ENCODE measurements around the gene SHKBP1. TPM values are rescaled to one million over a fixed set of nuclear protein-coding genes. Genes with fewer than 3 reads are reported as not detected.

Gene SHKBP1
- total RNA-seq, 1 experiment from 2014 or later: 43.0 TPM

DNA sequence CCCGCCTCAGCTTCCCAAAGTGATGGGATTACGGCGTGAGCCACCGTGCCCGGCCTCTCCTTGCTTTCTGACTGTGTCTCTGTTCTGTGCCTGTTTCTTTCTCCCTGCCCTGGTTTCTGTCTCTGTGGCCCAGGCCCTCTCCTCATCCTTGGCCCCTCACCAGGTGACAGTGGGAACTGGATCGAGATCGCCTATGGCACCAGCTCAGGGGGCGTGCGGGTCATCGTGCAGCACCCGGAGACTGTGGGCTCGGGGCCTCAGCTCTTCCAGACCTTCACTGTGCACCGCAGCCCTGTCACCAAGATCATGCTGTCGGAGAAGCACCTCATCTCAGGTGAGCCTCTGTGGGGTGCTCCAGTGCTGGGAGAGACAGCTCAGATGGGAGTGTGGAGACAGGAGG lies 9.9 kb downstream of the SHKBP1 start:
- no peaks in the 10 kb centered on the region for H3F3A ChIP-seq (ENCODE audit: low read length, unreplicated experiment)
- intact Hi-C loops (cut with micrococcal nuclease): no loop called here
- H3K9me3 ChIP-seq (ENCODE audit: low read length): no peaks in the 10 kb centered on the region
- H2AFZ ChIP-seq (ENCODE audit: low read length): no peak overlapping the region
- TF ChIP-seq EZH2phosphoT487 (IDR thresholded peaks at IDR 0.05; ENCODE audit: borderline replicate concordance, low read length) (no peak), EZH2 (IDR thresholded peaks at IDR 0.05; ENCODE audit: low read length, unreplicated experiment) (no peak), CTCF (conservative IDR thresholded peaks at IDR 0.05; ENCODE audit: low read depth, low read length) (no peak)
- H3K79me2 ChIP-seq (ENCODE audit: low read length): no peaks in the 10 kb centered on the region
- H3K27me3 ChIP-seq (ENCODE audit: low read length): no peaks in the 10 kb centered on the region
- no peaks in the 10 kb centered on the region for H4K20me1 ChIP-seq (ENCODE audit: low read length)
- H3K4me3 ChIP-seq (ENCODE audit: low read length): no peak overlapping the region
- ATAC-seq (no peak), DNase-seq (no peak)
- CTCF ChIA-PET: no interaction called here
- H3K9me2 ChIP-seq (replicated peaks; ENCODE audit: low read length): no peaks in the 10 kb centered on the region
- POLR2A ChIA-PET (ENCODE audit: unreplicated experiment): no interaction called here
- H3K4me1 ChIP-seq (ENCODE audit: insufficient read depth, low read length): no peaks in the 10 kb centered on the region
- H3K4me2 ChIP-seq (ENCODE audit: low read length): no peak overlapping the region
- H3K36me3 ChIP-seq (ENCODE audit: low read depth, low read length): no peaks in the 10 kb centered on the region
- BruUV-seq (replicated peaks): no TSS peak
- H3K9ac ChIP-seq (ENCODE audit: low read length): no peak overlapping the region
- H3K27ac ChIP-seq (ENCODE audit: low read length): no peak overlapping the region

GRCh38 chr19:40588110-40588854 lies 11.6 kb downstream of the SHKBP1 start:
- Histone ChIP-seq H3K36me3 (ENCODE audit: low read depth, low read length) (no peaks in the 10 kb centered on the region), H3K27ac (ENCODE audit: low read length) (no peak overlapping the region), H4K20me1 (ENCODE audit: low read length) (no peaks in the 10 kb centered on the region), H3K79me2 (ENCODE audit: low read length) (no peaks in the 10 kb centered on the region), H3K9me3 (ENCODE audit: low read length) (no peaks in the 10 kb centered on the region), H3K4me3 (ENCODE audit: low read length) (no peak overlapping the region), H3K27me3 (ENCODE audit: low read length) (no peaks in the 10 kb centered on the region), H3K4me1 (ENCODE audit: insufficient read depth, low read length) (no peaks in the 10 kb centered on the region), H3K9me2 (replicated peaks; ENCODE audit: low read length) (no peaks in the 10 kb centered on the region), H3K4me2 (ENCODE audit: low read length) (no peak overlapping the region), H3K9ac (ENCODE audit: low read length) (no peak overlapping the region), H2AFZ (ENCODE audit: low read length) (no peak overlapping the region), H3F3A (ENCODE audit: low read length, unreplicated experiment) (no peaks in the 10 kb centered on the region)
- no TSS peak for BruUV-seq (replicated peaks)
- ChIA-PET POLR2A (ENCODE audit: unreplicated experiment) (no interaction called here), CTCF (no interaction called here)
- no peak for TF ChIP-seq CTCF (conservative IDR thresholded peaks at IDR 0.05; ENCODE audit: low read depth, low read length)
- ATAC-seq (no peak), DNase-seq (no peak)
- intact Hi-C loops (cut with micrococcal nuclease): no loop called here

GRCh38 chr19:40588926-40589569 lies 12.4 kb downstream of the SHKBP1 start:
- intact Hi-C loops (cut with micrococcal nuclease): no loop called here
- Histone ChIP-seq H3K79me2 (ENCODE audit: low read length) (no peaks in the 10 kb centered on the region), H3K27ac (ENCODE audit: low read length) (no peak overlapping the region), H3K27me3 (ENCODE audit: low read length) (no peaks in the 10 kb centered on the region), H3K4me1 (ENCODE audit: insufficient read depth, low read length) (no peaks in the 10 kb centered on the region), H3K4me3 (ENCODE audit: low read length) (no peak overlapping the region), H3K9ac (ENCODE audit: low read length) (no peak overlapping the region), H3K4me2 (ENCODE audit: low read length) (no peak overlapping the region), H3K36me3 (ENCODE audit: low read depth, low read length) (no peaks in the 10 kb centered on the region), H3K9me2 (replicated peaks; ENCODE audit: low read length) (no peaks in the 10 kb centered on the region), H3K9me3 (ENCODE audit: low read length) (no peaks in the 10 kb centered on the region), H2AFZ (ENCODE audit: low read length) (no peak overlapping the region), H3F3A (ENCODE audit: low read length, unreplicated experiment) (no peaks in the 10 kb centered on the region), H4K20me1 (ENCODE audit: low read length) (no peaks in the 10 kb centered on the region)
- no peak for DNase-seq
- no TSS peak for BruUV-seq (replicated peaks)
- POLR2A ChIA-PET (ENCODE audit: unreplicated experiment): no interaction called here
- CTCF ChIA-PET: no interaction called here
- no peak for TF ChIP-seq EZH2 (IDR thresholded peaks at IDR 0.05; ENCODE audit: low read length, unreplicated experiment)
- no peak for TF ChIP-seq EZH2phosphoT487 (IDR thresholded peaks at IDR 0.05; ENCODE audit: borderline replicate concordance, low read length)
- no peak for TF ChIP-seq CTCF (conservative IDR thresholded peaks at IDR 0.05; ENCODE audit: low read depth, low read length)
- no peak for ATAC-seq

Data from PC-3 (cell line).